CMK (cell line): Measurements from ENCODE around the gene LURAP1L.

Source experiments
- DNase-seq: peaks from one replicate; pipeline ENCODE4 v3.0.0-alpha.2; 2010; ENCODE audit warnings: low read depth

Gene LURAP1L

DNA sequence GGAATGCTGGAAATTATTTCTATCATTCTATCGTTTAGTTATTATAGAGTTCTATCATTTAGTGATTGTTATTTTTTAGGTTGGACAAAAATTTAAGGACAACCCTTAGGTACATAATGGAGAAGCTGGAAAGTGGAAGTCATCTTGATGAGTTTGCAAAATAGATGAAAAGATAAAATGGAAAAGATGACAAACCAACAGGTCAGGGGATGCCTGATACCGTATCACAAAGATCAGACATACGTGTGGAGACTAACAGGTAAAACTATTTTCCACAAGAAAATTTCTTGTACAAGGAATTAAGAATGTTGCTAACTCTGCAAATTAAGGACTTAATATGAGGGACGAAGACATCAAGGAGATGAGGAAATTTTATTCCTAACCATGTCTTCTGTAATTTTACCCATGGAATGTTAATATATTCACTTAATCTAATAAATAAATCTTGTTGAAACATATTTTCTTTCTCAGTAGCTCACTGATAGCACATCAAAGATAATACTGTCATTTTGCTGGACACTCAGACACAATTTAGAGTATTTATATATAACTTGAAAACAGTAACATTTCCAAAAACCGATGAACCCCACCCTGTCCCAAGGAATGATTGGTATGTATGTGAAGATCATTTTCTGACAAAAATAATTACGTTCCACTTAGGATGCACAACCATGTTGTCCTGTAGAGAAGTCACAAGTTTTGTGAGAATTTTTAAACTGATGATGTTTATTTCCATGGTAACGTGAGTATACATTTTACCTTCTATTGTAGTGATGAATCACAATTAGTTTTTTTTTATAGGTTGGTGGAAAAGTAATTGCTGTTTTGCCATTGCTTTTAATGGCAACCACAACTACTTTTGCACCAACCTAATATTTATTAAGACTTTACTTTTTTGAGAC, 2.6 kb downstream of the LURAP1L start:
- DNase-seq, result no peak

DNA sequence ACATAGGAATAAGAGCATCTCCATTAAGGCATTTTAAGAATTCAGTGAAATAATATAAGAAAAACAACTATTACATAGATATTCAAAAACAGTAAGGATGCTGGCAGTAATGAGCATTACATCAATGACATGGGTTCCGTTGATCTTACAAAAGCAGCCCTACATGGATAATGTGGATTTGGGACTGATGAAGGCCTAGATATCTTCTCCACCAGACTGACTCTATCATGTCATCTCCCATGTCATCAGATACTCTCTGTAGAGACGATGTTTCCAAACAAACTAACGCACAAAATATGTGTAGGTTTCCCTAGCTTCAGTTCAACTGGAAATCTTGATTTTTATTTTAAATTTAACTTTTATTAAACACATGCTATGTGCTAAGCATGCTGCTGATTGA, 3.6 kb downstream of the LURAP1L start:
- DNase-seq, result no peak

DNA sequence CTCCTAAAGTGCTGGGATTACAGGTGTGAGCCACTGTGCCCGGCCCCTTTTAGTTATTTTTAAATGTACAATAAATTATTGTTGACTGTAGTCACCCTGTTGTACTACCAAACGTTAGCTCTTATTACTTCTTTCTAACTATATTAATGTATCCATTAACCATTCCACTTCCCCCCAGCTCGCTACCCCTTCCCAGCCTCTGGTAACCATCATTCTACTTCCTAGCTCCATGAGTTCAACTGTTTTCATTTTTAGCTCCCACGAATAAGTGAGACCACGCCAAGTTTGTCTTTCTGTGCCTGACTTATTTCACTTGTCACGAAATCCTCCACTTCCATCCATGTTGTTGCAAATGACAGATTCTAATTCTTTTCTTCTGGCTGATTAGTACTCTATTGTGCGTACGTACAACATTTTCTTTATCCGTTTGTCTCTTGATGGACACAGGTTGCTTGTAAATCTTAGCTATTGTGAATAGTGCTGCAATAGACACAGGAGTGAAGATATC, 6.5 kb downstream of the LURAP1L start:
- no peak for DNase-seq

DNA sequence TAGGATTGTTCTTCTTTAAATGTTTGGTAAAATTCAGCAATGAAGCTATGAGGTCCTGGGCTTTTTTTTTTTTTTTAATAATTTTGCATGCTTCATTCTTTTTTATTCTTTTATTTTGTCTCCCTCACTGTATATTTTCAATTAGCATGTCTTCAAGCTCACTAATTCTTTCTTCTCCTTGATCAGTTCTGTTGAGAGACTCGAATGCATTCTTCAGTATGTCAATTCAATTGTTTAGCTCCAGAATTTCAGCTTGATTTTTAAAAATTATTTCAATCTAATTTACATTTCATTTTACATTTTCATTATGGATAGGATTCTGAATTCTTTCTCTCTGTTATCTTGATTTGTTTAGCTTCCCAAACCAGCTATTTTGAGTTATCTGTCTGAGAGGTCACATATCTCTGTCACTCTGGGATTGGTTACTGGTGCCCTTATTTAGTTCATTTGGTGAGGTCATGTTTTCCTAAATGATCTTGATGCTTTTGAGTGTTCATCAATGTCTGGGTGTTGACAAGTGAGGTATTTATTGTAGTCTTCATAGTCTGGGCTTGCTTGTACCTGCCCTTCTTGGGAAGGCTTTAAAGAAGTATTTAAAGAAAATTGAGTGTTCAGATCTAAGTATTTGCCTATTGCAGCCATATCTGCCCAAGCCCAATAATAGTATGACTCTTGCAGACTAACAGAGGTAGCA, 9.1 kb downstream of the LURAP1L start:
- no peak for DNase-seq

DNA sequence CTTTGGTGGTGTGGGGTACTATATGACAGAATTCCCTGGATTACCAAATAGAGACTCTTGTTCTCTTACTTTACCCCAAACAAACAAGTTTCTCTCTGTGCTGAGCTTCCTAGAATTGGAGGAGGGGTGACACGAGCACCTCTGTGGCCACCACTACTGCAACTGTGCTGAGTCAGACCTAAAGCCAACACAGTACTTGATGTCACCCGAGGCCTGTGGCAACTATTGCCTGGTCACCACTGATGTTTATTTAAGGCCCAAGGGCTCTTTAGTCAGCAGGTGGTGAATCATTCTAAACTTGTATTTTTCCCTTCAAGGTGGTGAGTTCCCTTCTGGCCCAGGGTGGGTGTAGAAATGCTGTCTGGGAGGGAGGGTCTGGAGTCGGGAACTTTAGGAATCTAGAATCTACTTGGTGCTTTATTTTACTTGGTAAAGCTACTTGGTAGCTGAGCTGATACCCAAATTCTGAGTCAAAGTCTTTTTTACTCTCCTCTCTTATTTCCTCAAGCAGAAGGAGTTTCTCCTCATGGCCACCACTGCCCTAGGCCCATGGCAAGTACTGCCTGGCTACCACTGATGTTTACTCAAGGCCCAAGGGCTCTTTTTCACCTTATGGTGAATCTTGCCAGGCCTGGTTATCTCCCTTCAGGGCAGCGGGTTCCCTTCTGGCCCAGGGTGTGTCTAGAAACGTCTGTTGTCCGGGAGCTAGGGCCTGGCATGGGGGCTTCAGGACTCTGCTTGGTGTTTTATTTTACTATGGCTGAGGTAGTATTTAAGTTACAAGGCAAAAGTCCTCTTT, 9.8 kb downstream of the LURAP1L start:
- DNase-seq, result no peak

DNA sequence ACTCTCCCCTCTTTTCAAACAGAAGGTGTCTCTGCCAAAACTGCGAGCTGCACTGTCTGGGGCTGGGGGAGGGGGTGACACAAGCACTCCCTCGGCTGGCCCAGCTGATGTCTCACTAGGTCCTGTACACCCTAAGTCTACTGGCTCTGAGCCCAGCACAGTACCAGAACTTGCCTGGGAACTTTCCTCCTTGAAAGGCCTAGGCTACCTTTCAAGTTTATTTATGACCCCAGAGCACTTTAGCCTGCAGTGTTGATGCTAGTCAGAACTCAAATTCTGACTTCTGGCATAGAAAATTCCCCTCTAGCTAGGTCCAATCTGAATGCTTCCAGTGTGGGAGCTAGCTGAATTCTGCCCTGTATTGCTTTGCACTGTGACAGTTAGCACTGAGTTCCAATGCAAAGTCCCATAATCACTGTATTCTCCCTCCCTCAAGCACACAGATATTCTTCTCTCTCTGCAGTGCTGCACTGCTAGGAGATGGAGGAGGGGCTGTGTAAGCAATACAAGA, 10.5 kb downstream of the LURAP1L start:
- no peak for DNase-seq

DNA sequence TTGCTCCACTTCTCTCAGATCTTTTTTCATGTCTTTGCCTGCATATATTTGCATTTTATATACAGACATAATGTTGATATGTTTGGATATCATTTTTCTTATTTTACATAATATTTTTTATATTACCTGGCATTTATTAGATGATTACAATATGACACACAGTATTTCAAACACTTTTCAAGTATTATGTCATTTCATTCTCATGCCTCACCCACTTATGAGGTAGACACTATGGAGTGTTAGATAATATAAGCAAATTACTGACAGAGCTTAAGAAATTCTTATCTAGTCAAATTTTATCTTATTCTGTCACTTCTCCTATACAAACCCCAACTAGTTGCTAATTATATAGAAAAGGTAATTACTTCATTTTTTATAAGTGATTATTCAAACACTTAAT, 11.1 kb downstream of the LURAP1L start:
- DNase-seq, result no peak

DNA sequence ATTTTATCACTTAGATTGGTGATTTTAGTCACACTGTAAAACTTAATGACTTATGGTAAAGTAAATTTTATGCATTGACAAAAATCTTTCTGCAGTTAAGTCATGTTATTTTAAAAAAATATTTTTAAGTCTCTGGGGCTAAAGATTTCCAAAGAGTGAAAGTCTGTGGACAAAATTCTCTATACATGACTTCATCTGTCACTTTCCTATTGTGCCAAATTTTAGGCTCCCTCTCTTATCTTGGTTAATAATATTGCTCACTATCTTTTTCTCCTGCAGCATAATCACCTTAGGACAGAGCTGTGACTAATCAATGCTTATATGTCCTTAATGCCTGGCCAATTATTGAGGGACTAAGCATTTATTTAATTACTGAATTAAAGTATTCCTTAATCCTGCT, 15.2 kb downstream of the LURAP1L start:
- DNase-seq, result no peak

DNA sequence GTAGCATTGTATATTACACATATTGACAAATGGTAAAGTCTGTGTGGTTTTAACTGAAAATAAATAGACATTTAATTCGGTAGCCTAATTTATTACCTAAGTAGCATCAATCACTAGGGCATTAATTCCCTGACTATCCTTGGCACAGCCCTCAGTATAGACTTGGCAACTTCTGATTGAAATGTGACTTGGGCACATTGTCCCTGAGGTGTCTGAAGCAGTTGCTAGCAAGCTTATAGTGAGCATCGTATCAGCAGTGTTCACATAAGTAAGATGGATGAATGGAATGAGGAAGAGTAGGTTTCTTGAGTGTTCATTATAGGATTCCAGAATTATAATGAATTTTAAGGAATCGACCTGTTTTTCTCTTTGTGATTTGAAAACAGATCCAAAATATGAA, 16.1 kb downstream of the LURAP1L start:
- DNase-seq, result no peak

DNA sequence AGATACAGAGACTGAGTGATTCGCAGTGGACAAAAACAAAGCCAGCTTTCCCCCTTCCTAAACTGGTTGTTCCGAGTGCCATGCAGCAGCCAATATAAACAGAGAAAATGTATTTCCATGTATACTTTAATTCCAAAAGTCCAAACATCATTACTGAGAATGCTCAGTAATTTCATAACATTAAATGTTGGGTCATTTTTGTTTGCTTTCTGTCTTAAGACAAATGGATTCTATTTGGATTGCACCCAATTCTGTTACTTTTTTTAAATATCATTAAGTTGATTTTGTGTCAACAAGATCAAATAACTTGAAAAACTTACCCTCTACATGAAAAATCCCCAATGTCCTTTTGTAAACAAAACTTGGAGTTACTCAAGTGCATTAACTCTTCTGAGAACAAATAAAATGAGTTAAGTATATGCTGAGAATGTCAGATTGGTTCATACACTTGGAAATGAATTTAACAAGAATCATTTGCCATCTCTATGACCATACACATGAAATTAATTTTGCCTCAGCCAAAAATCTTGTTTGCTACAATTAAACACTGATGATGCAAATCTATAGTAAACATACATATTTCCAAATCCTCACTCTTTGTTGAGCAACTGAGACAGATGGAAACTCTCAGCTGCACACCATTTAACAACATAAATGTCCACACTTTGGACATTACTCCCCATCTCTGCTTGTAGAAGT, 19.4 kb downstream of the LURAP1L start:
- no peak for DNase-seq

DNA sequence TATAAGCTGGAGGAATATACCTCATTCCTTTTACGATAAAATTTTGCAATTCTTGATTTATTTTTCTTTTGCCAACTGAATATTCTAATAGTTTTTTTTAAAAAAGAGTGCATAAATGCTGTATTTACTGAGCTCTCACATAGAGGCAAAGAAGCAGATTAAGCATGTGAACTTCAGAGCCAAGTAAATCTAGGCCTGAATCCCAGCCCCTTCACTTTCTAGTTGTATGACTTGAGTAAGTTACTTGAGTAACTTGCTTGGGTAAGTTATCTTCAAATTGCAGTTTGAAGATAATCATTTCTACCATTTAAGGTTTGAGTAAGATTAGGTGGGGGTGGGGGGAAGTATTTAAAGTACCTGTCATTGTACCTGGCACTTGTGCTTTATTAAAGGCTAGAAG, 21.8 kb downstream of the LURAP1L start:
- no peak for DNase-seq

DNA sequence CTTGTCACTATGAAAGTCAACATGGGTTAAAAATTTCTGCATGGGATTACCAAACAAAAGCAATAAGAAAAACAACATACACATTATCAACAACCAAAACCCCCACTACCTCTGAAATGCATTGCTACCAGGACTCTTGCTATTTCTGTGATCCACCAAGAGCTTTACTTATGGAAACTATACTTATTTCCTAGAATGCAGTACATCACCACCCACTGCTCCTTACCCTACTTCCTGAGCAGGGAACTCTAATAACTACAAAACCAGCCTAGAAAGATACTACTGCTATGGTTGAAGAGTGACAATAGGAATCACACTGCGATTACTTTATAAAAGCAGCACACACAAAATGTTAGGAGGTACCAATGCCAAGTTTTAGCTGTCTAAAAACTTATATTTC, 22.2 kb downstream of the LURAP1L start:
- no peak for DNase-seq

DNA sequence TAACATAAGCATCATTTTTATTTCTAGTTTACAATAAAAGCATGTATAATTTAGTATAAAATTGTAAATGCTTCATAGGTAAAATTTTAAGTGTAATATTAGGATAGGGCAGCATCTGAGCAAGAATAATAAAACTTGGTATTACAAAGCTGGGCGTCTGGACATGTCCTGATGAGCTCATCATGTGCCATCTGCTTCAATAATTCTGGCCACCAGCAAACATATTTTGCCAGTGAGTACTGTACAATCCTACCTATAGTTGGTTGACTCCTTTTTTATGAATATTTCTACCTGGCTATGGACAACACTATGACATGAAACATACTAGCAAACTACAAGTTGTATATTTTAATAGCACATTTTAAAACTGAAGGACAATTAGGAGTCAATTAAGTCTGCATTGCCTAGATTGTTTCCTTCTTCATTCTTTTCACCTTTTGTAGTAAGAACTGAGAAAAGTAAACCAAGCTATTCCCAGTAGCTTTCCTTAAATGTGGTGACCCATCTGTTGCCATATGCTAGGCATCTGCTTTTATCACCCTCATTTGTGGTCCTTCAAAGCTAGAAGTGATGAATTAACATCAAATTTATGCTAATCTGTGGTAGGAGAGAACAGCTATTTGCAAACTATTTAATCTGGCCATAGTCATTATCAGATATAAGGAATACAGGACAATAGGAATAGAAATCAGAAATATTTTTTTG, 23.4 kb downstream of the LURAP1L start:
- no peak for DNase-seq

DNA sequence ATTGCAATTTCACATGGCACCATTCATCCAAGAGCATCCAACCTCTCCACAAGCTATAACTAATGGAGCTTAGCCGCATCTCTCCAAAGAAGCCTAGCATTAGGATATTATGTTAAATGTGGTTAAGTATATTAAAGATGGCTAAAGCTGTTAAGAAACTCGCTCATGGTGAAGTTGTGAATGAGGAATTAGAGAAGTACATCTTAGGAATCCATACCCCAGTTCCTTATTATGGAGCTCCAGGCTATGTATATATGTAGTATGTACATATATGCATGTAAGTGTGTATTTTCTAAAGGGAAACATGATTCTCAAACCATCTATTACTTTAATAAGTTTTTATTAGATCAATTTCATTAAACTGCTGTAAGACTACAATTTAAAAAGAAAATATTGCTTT, 26.4 kb downstream of the LURAP1L start:
- DNase-seq, result no peak

DNA sequence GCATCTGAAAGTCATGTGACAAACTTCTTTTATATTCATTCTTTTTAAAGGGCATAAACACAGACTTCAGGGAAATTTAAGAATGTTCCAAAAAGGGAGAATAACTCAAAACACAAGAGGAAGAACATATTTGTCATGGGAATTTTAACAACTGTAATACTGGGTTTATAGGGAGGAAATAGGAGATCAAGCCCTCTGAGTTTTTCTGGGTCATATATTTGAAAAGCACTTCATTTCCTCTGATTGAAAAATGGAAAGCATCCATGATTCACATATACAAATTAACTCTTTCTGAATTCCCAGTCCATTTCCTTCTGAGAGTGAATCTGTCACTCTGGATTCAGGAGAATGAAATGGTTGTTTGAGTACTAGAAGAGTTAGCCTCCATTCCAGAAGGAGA, 26.8 kb downstream of the LURAP1L start:
- DNase-seq, result no peak

DNA sequence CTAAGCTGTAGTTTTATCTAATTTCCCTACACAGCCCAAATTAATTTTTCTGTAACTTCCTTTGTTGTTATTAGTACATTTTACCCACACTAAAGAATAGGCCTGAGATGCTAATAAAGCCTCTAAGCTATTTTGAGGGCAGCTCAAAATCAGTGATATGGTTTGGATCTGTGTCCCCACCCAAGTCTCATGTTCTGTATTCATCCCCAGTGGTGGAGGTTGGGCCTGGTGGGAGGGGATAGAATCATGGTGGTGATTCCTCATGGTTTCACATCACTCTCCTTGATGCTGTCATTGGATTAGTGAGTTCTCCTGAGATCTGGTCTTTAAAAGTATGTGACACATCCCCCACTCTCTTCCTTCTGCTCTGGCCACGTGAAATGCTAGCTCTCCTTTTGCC, 27.3 kb downstream of the LURAP1L start:
- no peak for DNase-seq

DNA sequence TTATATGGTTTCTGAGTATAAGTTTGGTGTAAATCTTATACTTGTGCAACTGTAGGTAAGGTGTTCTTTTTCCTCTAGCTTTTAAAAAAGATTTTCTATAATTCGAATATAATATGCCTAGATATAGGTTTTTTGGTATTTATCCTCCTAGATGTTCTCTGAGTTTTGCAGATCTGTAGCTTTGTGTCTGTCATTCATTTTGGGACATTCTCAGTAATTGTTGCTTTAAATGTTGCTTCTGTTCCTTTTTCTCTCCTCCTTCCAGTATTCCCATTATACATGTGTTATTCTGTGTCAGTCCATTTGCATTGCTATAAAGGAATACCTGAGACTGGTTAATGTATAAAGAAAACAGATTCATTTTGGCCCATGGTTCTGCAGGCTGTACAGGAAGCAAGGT, 33.7 kb downstream of the LURAP1L start:
- DNase-seq, result no peak

DNA sequence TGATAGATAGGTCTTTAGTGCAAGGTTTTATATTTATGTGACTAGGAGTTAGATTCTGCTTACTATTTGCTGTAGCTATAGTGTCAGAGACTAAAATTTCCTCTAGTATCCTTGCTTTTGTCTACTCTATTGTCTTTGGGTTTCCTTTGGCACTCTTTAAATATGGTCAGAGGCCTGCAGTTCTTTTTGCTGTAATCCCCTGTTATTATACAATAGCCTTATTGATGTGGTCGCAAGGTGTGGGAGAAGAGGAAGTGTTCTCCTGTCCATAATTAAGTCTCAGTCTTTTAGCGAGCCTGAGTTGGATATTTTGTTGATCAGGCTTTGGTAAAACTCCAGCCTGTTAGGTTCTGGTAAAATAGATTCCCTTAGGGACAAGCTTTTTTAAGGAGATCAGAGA, 34.9 kb downstream of the LURAP1L start:
- DNase-seq, result no peak

DNA sequence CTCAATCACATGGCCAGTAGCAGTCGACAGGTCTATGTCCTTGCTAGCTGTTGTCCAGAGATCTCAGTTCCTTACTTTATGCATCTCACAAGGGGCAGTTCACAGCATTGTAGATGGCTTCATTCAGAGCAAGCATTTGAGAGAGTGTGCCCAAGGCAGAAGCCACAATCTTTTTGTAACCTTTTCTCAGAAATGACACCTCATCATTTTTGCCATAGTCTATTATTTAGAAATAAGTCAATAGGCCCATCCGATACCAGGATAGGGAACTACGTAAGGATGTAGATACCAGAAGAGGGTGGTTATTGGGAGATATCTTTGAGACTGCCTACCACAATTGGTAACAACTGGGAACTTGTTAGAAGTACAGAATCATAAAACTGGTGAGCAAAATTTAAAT, 37.1 kb downstream of the LURAP1L start:
- DNase-seq, result no peak

DNA sequence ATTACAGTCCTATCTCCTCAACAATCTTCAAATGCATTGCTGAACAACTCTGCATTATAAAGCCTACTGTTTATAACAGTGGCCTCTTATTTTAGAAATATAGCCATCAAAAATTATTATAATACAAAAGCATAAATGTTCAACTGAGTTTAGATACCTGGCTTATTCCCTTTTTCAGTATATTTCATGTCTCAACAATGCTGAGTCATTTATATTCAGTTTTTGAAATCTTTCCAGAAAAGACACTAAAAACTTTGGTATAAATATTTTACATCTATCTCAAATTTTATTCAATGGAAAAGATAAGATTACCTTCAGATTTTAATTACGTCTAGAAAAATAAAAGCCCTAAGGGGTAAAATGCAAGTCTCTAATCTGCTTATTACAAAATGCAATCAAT, 37.9 kb downstream of the LURAP1L start:
- no peak for DNase-seq

DNA sequence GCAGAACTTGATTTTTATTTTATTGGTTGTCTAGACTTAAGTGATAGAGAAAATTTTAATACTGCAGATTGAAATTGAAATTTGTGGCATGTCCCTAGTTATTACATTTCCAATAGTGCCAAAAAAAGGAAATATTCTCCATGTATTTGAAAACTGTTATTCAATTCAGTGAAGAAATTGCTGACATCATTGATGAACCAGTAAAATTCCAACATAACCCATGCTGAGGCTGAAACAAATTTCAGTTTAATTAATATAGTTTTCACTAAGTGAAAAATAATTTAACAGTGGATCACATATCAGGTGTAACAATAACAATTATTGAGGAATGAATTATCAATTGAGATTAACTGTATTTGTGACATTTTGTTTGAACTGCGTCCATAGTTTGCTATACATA, 38.7 kb downstream of the LURAP1L start:
- no peak for DNase-seq
